Stimulated activated naive CD4-positive, alpha-beta T cell (primary cell): ENCODE data around the gene NEAT1.

Source experiments
- DNase-seq, 6 experiments: peaks; one replicate each; lab custom pipeline; 2025; lab: John Stamatoyannopoulos, UW

The NEAT1 gene

DNA sequence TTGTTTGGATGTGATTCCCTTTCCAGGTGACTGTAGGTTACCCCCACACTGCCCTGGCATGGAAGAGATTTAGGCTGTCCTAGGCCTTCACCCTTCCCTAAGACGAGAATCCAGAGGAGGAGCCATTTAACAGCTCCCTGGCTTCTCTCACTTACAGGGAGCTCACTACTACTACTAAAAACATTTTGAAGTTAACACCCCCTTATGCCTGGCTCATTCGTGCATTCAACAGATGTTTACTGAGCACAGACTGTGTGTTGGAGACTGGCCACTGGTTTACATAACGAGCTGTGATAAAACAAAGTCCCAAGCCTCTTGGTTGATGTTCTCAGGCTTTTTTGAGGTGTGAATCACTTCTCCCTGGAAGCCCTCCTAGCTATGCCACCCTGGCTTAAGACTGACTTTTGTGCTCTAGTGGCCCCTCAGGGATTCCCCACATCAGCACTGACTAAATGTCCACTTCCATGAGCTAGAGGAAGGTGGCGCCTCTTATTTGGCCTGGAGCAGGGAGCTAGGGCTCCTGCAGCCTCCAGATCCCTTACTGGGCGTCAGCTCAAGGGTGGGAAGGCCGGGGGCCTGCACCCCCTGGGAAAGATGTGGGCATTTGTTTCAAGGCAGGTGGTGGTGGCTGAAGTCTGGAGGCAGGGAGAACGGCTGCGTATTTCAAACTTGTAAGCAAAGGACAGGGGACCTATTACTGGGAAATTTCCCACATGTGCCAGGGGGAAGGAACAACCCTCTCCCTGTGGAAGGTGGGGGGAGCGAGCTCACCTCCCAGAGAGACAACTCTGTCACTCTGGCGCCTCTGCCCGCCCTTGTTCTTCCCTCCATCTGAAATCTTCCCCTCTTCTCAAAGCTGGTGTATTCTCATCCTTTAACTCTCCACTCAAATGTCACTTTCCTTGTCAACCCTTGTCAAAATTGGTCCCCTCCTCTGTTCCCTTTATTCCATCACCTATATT, 56.9 kb downstream of the NEAT1 start:
- DNase-seq: no peak

DNA sequence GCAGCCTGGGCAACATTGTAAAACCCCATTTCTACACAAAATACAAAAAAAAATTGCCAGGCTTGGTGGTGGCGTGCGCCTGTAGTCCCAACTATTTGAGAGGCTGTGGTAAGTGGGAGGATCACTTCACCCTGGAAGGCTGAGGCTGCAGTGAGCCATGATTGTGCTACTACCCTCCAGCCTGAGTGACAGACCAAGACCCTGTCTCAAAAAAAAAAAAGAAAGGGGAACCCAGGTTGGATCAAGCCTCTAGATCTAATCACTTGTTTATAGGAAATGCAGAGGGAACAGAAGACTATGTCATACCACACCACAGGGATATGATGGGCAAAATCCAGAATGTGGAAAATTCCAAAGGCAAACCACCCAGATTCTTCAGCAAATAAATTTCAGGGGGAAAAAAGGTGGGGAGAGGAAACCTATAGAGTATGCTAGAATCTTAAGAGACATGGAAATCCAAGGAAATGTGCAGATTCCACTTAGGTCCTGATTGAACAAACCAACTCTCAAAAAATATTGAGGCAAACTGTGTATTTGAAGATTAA, 59.8 kb downstream of the NEAT1 start:
- DNase-seq: no peak

DNA sequence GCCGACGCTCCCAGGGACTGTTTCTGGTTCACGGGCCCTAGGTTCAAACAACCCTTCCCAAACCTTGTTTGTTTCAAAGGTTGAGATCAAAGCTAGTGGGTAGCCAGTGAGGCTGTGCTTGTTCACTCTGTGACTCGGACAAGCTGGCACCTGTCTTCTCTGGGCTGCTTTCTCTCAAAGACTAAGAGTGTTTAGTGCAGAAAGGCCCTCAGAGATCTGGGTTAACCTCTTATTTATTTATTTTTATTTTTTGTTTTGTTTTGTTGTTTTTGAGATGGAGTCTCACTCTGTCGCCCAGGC, 63.3 kb downstream of the NEAT1 start:
- no peak for DNase-seq

DNA sequence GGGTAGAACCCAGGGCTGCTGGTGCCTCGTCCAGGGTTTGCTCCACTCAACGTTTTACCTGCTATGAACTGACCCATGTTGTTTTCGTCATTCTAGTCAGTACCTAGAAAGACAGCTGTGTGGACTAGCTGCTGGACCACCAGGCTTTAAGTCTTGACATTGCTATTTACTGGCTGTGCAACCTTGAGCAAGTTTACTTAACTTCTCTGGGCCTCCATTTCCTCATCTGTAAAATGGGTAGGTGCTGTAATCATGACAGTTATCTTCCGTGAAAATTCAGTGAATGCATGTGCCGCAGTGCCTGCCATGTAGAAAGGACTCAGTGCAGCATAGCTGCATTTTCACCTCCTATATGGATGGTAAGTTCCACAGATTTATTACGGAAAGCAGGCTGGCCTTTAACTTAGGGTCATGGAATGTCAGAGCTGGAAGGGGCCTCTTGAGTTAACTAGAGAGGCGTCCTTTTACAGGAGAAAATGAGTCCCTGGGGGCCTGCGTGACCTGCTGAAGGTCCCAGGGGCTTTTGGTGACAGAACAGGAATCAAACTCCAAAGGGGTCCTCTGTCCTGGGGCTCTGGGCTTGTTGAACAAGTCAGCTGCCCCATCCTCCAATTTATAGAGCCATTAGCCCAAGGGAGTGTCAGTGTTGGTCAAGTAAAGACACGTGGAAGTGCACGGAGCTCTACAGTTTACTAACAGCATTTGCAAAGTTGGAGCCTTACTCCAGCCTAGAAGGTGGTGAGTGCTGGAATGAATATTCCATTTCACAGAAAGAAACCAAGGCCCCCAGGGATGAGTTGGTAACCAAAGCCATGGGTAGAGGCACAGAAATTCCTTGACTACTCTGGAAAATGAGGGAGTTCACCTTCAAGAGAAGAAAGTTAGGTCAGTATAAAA, 64.2 kb downstream of the NEAT1 start:
- DNase-seq: no peak

DNA sequence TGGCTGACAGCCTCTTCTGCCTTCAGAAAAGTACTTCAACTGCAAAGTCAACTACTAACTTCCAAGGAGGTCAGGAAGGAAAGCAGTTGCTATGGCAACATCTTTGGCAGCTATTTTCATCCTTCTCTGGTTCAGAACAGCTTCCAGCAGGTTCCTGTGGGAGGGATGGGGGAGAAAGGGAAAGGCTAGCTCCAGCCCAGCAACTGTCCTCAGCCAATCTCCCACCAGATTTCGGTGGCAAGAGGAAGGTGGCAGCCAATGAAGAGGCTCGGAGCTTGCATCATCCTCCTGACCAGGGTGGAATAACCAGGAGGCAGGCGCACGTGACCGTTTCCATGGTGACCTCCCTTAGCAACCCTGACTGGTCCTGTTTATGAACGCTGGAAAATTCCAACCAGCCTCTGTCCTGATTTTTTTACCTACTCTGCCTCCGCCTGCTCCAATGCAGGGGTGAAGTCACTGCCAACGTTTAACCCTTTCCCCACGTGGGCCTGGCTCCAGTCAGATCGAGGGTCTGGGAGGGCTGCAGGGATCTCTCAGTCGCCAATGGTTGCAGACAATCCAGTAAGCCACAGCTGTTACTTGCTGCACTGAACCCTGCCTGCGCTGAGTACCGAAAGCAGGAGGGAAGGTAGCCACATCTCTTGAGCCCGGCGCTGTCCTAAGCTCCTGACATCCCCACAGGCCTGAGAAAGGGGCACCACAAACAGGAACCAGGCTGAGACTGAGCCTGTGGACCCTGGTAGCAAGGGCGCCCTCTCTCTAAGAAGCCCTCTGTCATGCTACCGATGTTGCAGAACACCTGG, 65.1 kb downstream of the NEAT1 start:
- peak in 1 of 6 experiments; percentile 64 for DNase-seq

DNA sequence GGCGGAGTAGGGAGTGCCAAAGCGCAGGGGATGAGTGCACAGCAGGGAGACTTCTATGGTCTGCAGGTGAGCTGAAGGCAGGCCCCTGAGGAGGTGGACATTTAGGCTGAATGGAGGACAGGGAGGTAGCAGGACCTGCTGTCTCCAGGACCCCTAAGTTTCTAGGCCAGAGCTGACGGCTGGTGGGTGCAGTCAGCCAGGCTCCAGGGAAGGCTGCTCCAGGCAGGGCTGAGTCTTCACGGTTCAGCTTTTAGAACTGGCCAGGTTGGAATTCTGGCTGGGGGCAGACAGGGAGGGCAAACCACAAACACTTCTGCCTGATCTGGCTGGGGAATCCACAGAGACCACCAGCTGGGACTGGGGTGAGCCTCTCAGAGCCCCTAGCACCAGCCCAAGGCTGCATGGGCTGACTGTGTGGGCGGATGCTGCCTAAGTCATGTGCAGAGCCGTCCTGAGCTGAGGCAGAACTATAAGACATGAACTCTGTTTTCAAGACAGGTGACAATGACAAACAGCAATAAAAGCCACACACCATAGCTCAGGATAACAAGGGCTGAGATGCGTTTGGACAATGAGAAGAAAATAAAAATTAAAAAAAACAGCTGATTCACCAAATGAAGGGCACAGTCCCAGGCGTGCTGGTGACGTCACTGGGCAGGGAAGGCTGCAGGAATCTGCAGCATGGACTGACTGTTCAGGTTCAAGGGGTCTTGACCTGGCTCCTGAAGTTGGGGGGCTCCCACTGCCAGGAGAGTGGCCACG, 65.9 kb downstream of the NEAT1 start:
- DNase-seq: no peak

DNA sequence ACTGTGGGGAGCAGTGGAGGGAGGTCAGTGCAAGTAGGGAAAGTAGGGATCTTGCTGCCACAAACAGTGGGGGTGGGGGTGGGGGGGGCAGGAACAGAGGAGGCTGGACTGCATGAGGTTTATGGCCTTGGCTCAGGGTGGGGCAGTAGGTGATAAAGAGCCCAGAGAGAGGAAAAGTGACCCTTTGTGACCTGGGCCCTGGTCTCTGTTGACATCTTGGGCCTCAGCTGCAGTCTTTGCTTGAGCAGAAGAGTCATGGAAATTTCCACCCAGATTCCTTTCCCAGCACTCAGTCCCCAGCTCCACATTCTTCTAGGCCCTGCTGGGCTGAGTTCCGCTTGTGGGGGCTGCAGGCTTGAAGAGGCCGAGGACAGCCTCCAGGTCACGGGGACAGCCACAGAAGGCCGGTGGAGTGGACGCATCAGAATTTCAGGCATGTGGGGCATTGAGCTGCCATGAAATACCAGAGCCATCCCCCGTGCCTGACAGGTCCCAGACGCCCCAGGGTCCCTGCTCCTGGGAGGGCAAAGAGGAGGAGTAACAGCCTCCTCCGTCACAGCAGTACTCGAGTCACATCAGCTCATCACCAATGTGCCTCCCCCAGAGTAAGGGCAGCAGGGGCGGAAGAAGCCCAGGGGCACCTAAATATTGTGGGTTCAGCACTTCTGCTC, 66.6 kb downstream of the NEAT1 start:
- no peak for DNase-seq

DNA sequence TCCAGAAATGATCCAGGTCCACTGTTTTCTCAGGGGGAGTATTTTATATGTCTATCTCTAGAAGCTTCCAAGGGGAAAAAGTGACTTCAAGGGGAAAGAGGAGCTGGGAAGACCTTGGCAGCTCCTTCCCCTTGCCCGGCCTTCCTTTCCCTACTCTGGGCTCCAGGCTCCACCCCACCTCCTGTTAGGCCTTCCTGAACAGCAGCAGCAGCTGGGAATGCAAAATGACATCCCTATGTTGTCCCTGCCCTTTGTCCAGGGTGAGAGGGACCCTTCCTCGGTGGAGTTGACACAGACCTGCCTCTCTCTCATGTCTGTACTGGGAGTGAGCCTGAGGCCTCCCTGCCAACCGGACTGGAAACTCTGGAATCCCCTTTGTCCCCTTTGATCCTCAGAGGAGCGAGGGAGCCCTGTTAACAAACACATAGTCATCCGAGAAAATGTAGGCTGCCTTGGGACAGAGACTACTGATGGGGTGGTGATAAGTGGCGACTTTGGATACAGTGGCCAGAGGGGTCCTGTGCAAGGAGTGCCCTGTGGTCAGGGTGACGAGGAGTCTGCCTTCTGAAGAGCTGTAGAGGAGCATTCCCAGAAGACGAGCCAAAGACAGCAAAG, 67.2 kb downstream of the NEAT1 start:
- no peak for DNase-seq

DNA sequence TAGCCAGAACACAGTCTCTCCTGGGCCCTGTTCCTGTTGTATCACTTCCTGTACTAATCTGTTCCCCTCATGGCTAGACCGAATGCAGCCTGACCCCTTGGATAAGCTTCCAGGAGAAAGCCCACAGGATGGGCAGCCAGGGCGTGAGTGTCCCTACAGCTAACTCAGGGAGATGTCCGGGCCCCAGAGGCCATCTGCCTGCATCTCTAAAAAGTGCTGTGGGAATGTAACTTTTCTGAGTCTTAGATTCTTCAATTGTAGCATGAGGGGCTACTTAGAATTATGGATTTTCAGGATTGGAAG, 68.5 kb downstream of the NEAT1 start:
- DNase-seq: no peak

DNA sequence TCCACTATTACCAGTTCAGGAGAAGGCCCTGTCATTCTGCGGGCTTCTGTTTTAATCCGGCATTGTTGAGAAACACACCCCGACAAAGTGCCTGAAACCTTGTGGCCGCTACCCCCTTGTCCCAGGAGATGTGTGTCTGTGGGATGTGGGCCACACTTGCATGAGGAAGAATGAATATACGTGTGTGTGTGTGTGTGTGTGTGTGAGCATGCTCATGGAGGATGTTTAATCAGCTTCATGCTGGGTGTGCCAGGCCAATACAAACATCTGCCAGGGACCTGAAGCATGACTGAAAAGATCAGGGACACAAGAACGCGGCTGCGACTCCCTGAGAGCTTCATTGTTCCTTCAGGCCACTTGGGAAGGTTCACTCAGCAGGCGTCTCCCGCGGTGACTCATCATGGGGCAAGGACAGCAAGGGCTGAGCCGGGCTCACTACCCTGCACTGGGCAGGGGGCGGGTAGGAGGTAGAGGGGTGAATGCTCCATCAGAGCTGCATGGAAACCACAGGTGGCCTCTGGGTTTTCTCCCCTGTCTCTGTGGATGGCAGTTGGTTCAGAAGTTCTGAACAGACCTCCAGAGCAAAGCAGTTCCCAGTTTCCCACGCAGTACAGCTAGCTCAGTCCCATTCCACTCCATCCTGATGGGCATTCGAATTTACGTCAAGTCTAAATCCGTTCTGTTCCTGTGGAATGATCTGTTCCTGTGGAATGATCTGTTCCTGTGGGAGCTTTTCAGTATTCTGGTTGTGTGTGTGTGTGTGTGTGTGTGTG, 69.2 kb downstream of the NEAT1 start:
- DNase-seq: no peak

DNA sequence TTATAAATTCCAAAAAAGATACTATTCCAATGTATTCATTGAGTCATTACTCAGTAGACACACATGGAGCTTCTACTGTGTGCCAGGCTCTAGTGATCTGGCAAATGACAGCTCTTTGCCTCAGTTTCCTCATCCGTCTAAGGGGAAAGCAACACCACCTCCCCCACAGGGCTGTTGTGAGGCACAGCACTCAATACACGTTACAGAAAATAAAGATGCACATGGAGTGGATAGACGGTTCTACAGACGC, 69.7 kb downstream of the NEAT1 start:
- no peak for DNase-seq

DNA sequence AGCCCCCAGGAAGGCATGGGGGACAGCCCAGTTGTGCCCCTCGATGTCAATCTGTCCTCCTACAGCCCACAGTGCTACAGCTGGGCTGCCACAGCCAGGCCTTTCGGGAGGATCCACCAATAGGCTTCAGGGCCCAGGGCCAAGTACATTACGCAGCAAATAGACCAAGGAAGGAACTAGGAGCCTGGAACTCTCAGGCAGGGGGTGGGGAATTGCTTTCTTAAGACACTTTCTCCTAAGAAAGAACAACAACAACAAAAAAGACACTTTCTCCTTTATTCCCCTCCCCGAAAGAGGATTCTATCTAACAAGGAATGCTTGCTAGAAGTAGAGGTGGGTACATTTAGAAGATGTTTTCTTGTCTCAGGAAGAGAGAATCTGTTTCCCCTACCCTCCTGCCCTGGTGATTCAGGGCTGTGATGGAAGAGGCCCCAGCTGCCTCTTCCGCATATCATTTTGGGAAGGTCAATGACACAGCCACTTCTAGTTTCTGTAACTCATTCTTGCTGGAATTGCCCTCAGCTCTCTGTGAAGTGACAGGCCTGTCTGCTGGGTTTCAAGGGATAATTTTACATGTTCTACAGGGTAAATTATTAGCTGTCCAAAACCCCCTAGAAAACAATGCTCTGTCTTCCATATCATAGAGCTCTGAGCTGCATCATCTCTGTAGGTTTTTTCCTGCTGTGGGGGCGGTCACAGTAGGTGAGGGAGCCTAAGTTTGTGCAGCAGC, 70.2 kb downstream of the NEAT1 start:
- DNase-seq: no peak

DNA sequence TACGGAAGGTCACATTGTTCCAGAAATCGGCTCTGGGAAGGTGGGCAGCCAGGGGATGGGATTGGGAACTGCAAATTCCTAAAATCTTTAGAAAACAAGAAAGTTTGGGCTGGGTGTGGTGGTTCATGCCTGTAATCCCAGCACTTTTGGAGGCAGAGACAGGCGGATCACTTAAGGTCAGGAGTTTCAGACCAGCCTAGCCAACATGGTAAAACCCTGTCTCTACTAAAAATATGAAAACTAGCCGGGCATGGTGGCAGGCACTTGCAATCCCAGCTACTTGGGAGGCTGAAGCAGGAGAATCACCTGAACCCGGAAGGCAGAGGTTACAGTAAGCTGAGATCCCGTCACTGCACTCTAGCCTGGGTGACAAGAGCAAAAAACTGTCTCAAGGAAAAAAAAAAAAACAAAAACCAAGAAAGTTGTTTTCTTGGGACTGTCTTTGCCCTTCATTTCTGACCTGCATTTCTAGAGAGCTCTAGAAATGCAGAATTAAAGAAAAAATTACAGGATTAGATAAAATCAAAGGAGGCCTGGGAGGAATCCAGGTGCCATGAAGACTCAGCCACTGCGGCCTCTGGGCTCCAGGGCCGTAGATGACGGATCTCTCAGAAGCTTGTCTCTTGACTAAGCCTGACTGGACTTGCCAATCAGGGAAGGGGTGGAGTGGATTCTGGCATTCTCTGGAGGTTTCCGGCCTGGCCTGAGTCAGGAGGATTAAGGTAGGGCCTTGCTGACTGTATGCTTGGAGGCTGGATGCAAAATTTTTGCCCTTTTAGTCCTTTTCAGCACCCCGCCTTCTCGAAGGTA, 71.0 kb downstream of the NEAT1 start:
- DNase-seq: no peak
